AG09309 (cell line): ENCODE results near the gene AGPAT4.

Experiments
- DNase-seq: peaks from one replicate; pipeline ENCODE4 v3.0.0-alpha.2; 2010; ENCODE audit warnings: low read depth
- H3K4me3 ChIP-seq: 2 replicates; pipeline ENCODE4 v1.5.1; 2011; ENCODE audit warnings: mild to moderate bottlenecking, low read depth, low read length, moderate library complexity; ENCODE audit not compliant: control insufficient read depth
- CTCF ChIP-seq: IDR thresholded peaks from 2 replicates; pipeline ENCODE4 v1.5.1; 2011; ENCODE audit warnings: mild to moderate bottlenecking, low read depth, low read length, inconsistent platforms; ENCODE audit not compliant: insufficient read depth, control insufficient read depth; ENCODE audit errors: missing control alignments

AGPAT4 gene

GRCh38 chr6:161138543-161139303 lies 135.1 kb downstream of the AGPAT4 start:
- DNase-seq: no peak
- TF ChIP-seq CTCF: no peak
- no peak overlapping the region for H3K4me3 ChIP-seq

- TF ChIP-seq CTCF: no peak
- no peak overlapping the region for H3K4me3 ChIP-seq
- DNase-seq: peak; percentile 4
Observed at GRCh38 chr6:161137839-161138542, 135.9 kb downstream of the AGPAT4 start.

GRCh38 chr6:161137320-161137719 lies 136.5 kb downstream of the AGPAT4 start:
- DNase-seq: no peak
- H3K4me3 ChIP-seq: no peak overlapping the region
- no peak for TF ChIP-seq CTCF

- no peak for TF ChIP-seq CTCF
- no peak overlapping the region for H3K4me3 ChIP-seq
- DNase-seq: no peak
Observed at GRCh38 chr6:161136655-161137054, 137.2 kb downstream of the AGPAT4 start.

- TF ChIP-seq CTCF: no peak
- H3K4me3 ChIP-seq: no peak overlapping the region
- no peak for DNase-seq
Observed at GRCh38 chr6:161135695-161136591, 137.9 kb downstream of the AGPAT4 start.

- no peak for TF ChIP-seq CTCF
- no peak for DNase-seq
Observed at GRCh38 chr6:161134550-161135298, 139.1 kb downstream of the AGPAT4 start.

More at GRCh38 chr6:161134550-161135298, 139.1 kb downstream of the AGPAT4 start:
- H3K4me3 ChIP-seq: no peak overlapping the region
